Hematopoietic multipotent progenitor cell treated with erythropoietin and hydrocortisone succinate and interleukin-3 and kit ligand, for 17 days (in vitro differentiated cells): ENCODE measurements around the gene SLC8A1.

ENCODE experiments used
- DNase-seq: peaks from one replicate; pipeline ENCODE4 v3.0.0-alpha.2; 2015; ENCODE audit warnings: low spot score

SLC8A1 gene

GRCh38 chr2:40421631-40422297, 30.1 kb downstream of the SLC8A1 start:
- DNase-seq: no peak

- no peak for DNase-seq
These were observed 31.4 kb downstream of the SLC8A1 start for GRCh38 chr2:40420478-40420877.

- no peak for DNase-seq
These were observed 32.5 kb downstream of the SLC8A1 start for GRCh38 chr2:40419364-40419762.

- DNase-seq: no peak
These were observed 33.1 kb downstream of the SLC8A1 start for GRCh38 chr2:40418614-40419363.

- DNase-seq: no peak
These were observed 35.4 kb downstream of the SLC8A1 start for GRCh38 chr2:40416486-40416885.

GRCh38 chr2:40415391-40415790, 36.5 kb downstream of the SLC8A1 start:
- DNase-seq: no peak

- DNase-seq: no peak
These were observed 39.4 kb downstream of the SLC8A1 start for GRCh38 chr2:40412456-40412855.

GRCh38 chr2:40410695-40411094, 41.2 kb downstream of the SLC8A1 start:
- DNase-seq: no peak

GRCh38 chr2:40409734-40410133, 42.2 kb downstream of the SLC8A1 start:
- DNase-seq: no peak

GRCh38 chr2:40406485-40407289, 45.2 kb downstream of the SLC8A1 start:
- no peak for DNase-seq

- no peak for DNase-seq
These were observed 46.4 kb downstream of the SLC8A1 start for GRCh38 chr2:40405465-40405864.

- no peak for DNase-seq
These were observed 47.4 kb downstream of the SLC8A1 start for GRCh38 chr2:40404517-40404916.

GRCh38 chr2:40403233-40403836, 48.6 kb downstream of the SLC8A1 start:
- no peak for DNase-seq

GRCh38 chr2:40401896-40402295, 50.0 kb downstream of the SLC8A1 start:
- no peak for DNase-seq

- no peak for DNase-seq
These were observed 51.4 kb downstream of the SLC8A1 start for GRCh38 chr2:40400336-40400953.

GRCh38 chr2:40397765-40398164, 54.1 kb downstream of the SLC8A1 start:
- DNase-seq: no peak

GRCh38 chr2:40396124-40396523, 55.8 kb downstream of the SLC8A1 start:
- DNase-seq: no peak

- no peak for DNase-seq
These were observed 56.5 kb downstream of the SLC8A1 start for GRCh38 chr2:40395169-40396073.

- no peak for DNase-seq
These were observed 57.3 kb downstream of the SLC8A1 start for GRCh38 chr2:40394597-40394996.

GRCh38 chr2:40394031-40394430, 57.9 kb downstream of the SLC8A1 start:
- DNase-seq: no peak

GRCh38 chr2:40388161-40388560, 63.7 kb downstream of the SLC8A1 start:
- no peak for DNase-seq
